ENCODE data around the gene KCNMA1. TPM values are rescaled to one million over a fixed set of nuclear protein-coding genes. Genes with fewer than 3 reads are reported as not detected.

KCNMA1 gene
- total RNA-seq, 3 donors from 2014 or later, result 13.6 to 37.8 (median 15.1) TPM

DNA sequence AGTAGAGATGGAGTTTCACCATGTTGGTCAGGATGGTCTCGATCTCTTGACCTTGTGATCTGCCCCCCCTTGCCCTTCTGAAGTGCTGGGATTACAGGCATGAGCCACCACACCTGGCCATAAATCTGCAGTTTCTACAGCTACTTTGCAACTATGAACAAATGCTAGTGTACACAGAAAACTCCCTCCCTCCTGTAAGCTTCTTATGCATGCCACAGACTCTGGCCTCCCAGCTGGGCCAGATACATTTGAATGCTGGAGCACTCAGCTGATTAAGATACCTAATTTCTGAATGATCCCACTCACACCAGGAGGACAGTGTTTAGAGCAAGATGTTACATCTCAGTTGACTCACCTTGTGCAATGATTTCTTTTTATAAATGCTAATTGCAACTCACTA, 486.2 kb downstream of the KCNMA1 start:
- TF ChIP-seq CTCF (IDR thresholded peaks at IDR 0.05) (no peak), POLR2AphosphoS5 (IDR thresholded peaks at IDR 0.05) (no peak), POLR2A (IDR thresholded peaks at IDR 0.05) (no peak)
- no peak overlapping the region for H3K27ac ChIP-seq
- H3K4me3 ChIP-seq, result no peak overlapping the region
- no peak for DNase-seq (ENCODE audit: low spot score in 2 of 2)
- H3K36me3 ChIP-seq, result no peaks in the 10 kb centered on the region
- H3K4me1 ChIP-seq, result no peaks in the 10 kb centered on the region
- H3K27me3 ChIP-seq, result no peaks in the 10 kb centered on the region
- H3K9me3 ChIP-seq, result no peaks in the 10 kb centered on the region
- intact Hi-C loops (cut with DNase I; ENCODE audit: low total_unique reads), result no loop called here

GRCh38 chr10:77149706-77150105, 487.9 kb downstream of the KCNMA1 start:
- no peak overlapping the region for H3K4me3 ChIP-seq
- H3K9me3 ChIP-seq, result no peaks in the 10 kb centered on the region
- intact Hi-C loops (cut with DNase I; ENCODE audit: low total_unique reads), result no loop called here
- no peak for DNase-seq (ENCODE audit: low spot score in 2 of 2)
- TF ChIP-seq POLR2A (IDR thresholded peaks at IDR 0.05) (no peak), CTCF (IDR thresholded peaks at IDR 0.05) (no peak)
- no peaks in the 10 kb centered on the region for H3K4me1 ChIP-seq
- H3K27me3 ChIP-seq, result no peaks in the 10 kb centered on the region
- H3K36me3 ChIP-seq, result no peaks in the 10 kb centered on the region
- no peak overlapping the region for H3K27ac ChIP-seq

- no peaks in the 10 kb centered on the region for H3K9me3 ChIP-seq
- DNase-seq (ENCODE audit: low spot score in 2 of 2), result no peak
- no peak overlapping the region for H3K4me3 ChIP-seq
- H3K27ac ChIP-seq, result no peak overlapping the region
- intact Hi-C loops (cut with DNase I; ENCODE audit: low total_unique reads), result no loop called here
- H3K27me3 ChIP-seq, result no peaks in the 10 kb centered on the region
- TF ChIP-seq POLR2A (IDR thresholded peaks at IDR 0.05), result no peak
- no peak for TF ChIP-seq CTCF (IDR thresholded peaks at IDR 0.05)
- no peak for TF ChIP-seq POLR2AphosphoS5 (IDR thresholded peaks at IDR 0.05)
- H3K36me3 ChIP-seq, result no peaks in the 10 kb centered on the region
- H3K4me1 ChIP-seq, result no peaks in the 10 kb centered on the region
Observed at GRCh38 chr10:77149001-77149400, 488.6 kb downstream of the KCNMA1 start.

DNA sequence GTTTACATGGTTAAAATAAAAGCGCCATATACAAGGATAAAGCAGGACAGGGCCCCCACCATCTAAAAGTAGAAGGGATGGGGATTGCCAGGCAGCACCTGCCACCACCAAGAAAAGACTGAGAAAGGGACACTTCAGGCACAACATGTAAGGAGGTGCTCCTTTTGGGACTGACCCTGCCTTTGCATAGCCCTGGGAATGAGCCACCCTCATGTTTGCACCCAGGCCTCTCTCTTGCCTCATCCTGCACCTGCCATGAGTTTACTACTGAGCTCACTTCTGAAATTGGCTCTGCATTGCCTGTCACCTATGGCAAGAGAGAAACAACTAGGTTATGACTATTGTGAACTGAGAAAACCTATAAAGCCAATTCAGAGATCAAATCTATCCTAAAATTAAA, 489.7 kb downstream of the KCNMA1 start:
- Histone ChIP-seq H3K4me3 (no peak overlapping the region), H3K9me3 (no peaks in the 10 kb centered on the region), H3K27me3 (no peaks in the 10 kb centered on the region), H3K27ac (no peak overlapping the region), H3K36me3 (no peaks in the 10 kb centered on the region), H3K4me1 (no peaks in the 10 kb centered on the region)
- TF ChIP-seq CTCF (IDR thresholded peaks at IDR 0.05) (no peak), POLR2A (IDR thresholded peaks at IDR 0.05) (no peak)
- DNase-seq (ENCODE audit: low spot score in 2 of 2), result no peak
- intact Hi-C loops (cut with DNase I; ENCODE audit: low total_unique reads), result no loop called here

GRCh38 chr10:77146712-77147336, 490.8 kb downstream of the KCNMA1 start:
- Histone ChIP-seq H3K9me3 (no peaks in the 10 kb centered on the region), H3K4me3 (no peak overlapping the region), H3K27ac (no peak overlapping the region), H3K27me3 (no peaks in the 10 kb centered on the region), H3K36me3 (no peaks in the 10 kb centered on the region), H3K4me1 (no peaks in the 10 kb centered on the region)
- intact Hi-C loops (cut with DNase I; ENCODE audit: low total_unique reads), result no loop called here
- TF ChIP-seq POLR2A (IDR thresholded peaks at IDR 0.05), result no peak
- TF ChIP-seq CTCF (IDR thresholded peaks at IDR 0.05), result no peak
- no peak for TF ChIP-seq POLR2AphosphoS5 (IDR thresholded peaks at IDR 0.05)
- no peak for DNase-seq (ENCODE audit: low spot score in 2 of 2)
